CD4-positive, alpha-beta T cell treated with Interleukin-6 at 100 ng/mL for 8 hours (primary cell): ENCODE data around the gene SLC7A9.

Experiments
- DNase-seq: peaks from one replicate; pipeline ENCODE4 v3.0.0-alpha.2; 2020; ENCODE audit warnings: mixed read lengths, low spot score

The SLC7A9 gene

GRCh38 chr19:32869369-32869965, at the start of gene SLC7A9:
SLC7A9 (minus strand) TSS chr19:32869767; CDS start chr19:32868534, 1,233 bp downstream.
- no peak for DNase-seq

GRCh38 chr19:32919365-32919764, 49.8 kb upstream of the SLC7A9 start:
- DNase-seq = no peak

GRCh38 chr19:32917616-32917996, 48.0 kb upstream of the SLC7A9 start:
- DNase-seq = no peak

GRCh38 chr19:32916969-32917615, 47.5 kb upstream of the SLC7A9 start:
- DNase-seq = no peak

- no peak for DNase-seq
Measured at GRCh38 chr19:32914879-32915660, 45.5 kb upstream of the SLC7A9 start.

GRCh38 chr19:32911467-32911866, 41.9 kb upstream of the SLC7A9 start:
- no peak for DNase-seq

- DNase-seq = no peak
Measured at GRCh38 chr19:32910874-32911273, 41.3 kb upstream of the SLC7A9 start.

GRCh38 chr19:32910094-32910493, 40.5 kb upstream of the SLC7A9 start:
- no peak for DNase-seq

- DNase-seq = no peak
Measured at GRCh38 chr19:32909257-32909656, 39.7 kb upstream of the SLC7A9 start.

- DNase-seq = no peak
Measured at GRCh38 chr19:32908641-32909190, 39.1 kb upstream of the SLC7A9 start.

- DNase-seq = no peak
Measured at GRCh38 chr19:32902448-32902847, 32.9 kb upstream of the SLC7A9 start.

GRCh38 chr19:32901504-32902161, 32.1 kb upstream of the SLC7A9 start:
- no peak for DNase-seq

GRCh38 chr19:32896516-32897214, 27.1 kb upstream of the SLC7A9 start:
- no peak for DNase-seq

- DNase-seq = no peak
Measured at GRCh38 chr19:32895384-32895783, 25.8 kb upstream of the SLC7A9 start.

- DNase-seq = no peak
Measured at GRCh38 chr19:32891609-32892008, 22.0 kb upstream of the SLC7A9 start.

- no peak for DNase-seq
Measured at GRCh38 chr19:32890841-32891240, 21.3 kb upstream of the SLC7A9 start.

GRCh38 chr19:32890326-32890725, 20.8 kb upstream of the SLC7A9 start:
- DNase-seq = no peak

GRCh38 chr19:32889137-32889934, 19.8 kb upstream of the SLC7A9 start:
- no peak for DNase-seq

GRCh38 chr19:32887572-32888215, 18.1 kb upstream of the SLC7A9 start:
- DNase-seq = no peak

GRCh38 chr19:32886241-32886640, 16.7 kb upstream of the SLC7A9 start:
- DNase-seq = no peak
